Hematopoietic multipotent progenitor cell treated with erythropoietin and hydrocortisone succinate and interleukin-3 and kit ligand, for 15 days (in vitro differentiated cells): ENCODE results near the gene FGD4.
"Not testable (repeated sequence)": the region's sequence is repeated elsewhere in the genome, so short reads cannot be mapped to it uniquely, and the experiment has no call there.

Experiments
- DNase-seq: peaks from one replicate; pipeline ENCODE4 v3.0.0-alpha.2; 2015; ENCODE audit warnings: low spot score

The FGD4 gene

DNA sequence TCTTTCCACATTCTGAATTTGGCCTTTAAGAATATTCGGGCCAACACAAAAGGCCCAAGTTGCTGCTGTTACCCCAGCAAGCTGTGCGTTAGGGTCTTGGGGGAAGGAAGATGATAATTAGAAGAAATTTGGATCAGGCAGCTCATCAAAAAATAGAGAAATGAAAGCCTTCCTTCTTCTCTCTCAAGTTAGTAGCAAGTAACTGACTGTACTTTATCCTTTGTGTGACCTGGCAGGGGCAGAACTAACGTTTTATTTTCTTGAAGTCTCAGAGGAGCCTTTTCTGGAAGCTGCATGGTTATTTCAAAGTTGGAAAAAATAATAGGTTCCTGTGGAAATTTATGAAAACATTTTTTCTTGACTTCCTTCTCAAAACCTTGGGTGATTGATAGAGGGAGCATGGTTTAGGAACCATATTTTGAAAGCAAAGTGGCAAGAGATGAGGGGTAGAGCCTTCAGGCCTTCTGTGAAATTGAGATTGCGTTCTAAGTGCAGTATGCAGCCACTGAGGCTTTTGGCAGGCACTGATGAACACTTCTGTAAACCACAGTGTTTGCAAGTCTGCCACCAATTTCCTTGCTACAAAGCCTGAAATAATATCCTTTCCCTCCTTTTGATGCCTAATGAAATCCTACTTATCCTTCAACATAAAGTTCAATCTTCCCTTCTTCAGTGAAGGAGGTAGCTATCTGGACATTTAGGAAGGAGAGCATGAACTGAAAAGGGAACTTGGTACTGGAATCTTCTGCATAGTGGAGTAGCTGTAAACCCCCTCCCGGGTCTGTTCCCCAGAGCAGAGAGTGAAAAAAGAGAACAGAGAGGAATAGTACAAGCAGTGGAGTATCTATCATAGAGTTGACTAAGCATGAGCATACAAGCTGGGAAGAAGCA lies 123.2 kb downstream of the FGD4 start:
- no peak for DNase-seq

GRCh38 chr12:32525802-32526201 lies 126.4 kb downstream of the FGD4 start:
- not testable (repeated sequence) for DNase-seq

DNA sequence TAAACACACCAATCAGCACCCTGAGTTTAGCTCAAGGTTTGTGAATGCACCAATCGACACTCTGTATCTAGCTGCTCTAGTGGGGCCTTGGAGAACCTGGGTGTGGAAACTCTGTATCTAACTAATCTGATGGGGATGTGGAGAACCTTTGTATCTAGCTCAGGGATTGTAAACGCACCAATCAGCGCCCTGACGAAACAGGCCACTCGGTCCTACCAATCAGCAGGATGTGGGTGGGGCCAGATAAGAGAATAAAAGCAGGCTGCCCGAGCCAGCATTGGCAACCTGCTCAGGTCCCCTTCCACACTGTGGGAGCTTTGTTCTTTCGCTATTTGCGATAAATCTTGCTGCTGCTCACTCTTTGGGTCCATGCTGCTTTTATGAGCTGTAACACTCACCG lies 127.0 kb downstream of the FGD4 start:
- DNase-seq: not testable (repeated sequence)

GRCh38 chr12:32532422-32532821 lies 133.1 kb downstream of the FGD4 start:
- no peak for DNase-seq

DNA sequence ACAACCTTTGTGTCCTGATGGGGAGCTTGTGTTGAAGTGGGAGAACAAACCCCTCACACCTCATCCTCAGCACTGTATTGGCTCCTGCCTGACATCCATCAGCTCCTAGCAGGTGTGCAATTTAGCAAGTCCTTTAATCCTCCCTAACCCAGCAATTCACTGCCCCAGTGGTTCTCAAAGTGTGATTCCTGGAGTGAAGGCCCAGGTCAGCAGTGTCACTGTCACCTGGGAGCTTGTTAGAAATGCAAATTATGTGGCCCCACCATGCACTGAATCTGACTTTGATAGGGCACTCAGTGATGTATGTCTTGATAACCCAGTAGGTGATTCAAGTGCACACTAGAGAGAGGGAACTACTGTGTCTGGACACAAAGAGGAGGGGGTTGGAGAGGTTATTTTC lies 133.6 kb downstream of the FGD4 start:
- DNase-seq: no peak

DNA sequence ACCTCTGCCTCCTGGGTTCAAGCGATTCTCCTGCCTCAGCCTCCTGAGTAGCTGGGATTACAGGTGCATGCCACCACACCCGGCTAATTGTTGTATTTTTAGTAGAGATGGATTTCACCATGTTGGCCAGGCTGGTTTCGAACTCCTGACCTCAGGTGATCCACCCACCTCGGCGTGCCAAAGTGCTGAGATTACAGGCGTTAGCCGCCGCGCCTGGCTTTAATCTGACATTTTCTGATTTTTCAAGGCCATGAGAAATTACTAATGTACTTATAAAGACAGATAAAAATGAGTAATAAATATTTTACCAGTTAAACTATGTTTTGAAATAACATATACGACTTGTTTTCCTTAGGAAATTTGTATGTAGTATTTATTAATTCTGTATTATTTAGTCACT lies 134.1 kb downstream of the FGD4 start:
- DNase-seq: not testable (repeated sequence)

GRCh38 chr12:32533971-32534590 lies 134.7 kb downstream of the FGD4 start:
- DNase-seq: no peak

DNA sequence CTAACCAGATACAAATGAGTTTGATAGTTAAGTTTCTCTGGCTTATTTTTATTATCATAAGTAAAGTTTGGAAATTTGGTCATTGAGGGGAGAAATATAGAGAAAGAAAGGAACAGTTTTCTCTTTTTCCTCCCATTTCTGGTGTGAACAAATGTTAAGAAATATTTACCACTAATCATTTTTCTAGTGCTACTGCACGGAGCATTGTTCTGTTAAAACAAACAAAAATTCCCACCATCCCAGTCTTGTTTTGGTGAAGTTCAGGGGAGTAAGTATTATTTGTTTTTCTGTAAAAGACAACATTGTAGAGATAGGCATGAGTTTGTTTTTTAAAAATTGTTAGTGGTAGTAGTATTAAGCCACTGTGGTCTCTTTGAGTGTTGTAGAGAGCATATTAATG lies 135.3 kb downstream of the FGD4 start:
- DNase-seq: no peak

DNA sequence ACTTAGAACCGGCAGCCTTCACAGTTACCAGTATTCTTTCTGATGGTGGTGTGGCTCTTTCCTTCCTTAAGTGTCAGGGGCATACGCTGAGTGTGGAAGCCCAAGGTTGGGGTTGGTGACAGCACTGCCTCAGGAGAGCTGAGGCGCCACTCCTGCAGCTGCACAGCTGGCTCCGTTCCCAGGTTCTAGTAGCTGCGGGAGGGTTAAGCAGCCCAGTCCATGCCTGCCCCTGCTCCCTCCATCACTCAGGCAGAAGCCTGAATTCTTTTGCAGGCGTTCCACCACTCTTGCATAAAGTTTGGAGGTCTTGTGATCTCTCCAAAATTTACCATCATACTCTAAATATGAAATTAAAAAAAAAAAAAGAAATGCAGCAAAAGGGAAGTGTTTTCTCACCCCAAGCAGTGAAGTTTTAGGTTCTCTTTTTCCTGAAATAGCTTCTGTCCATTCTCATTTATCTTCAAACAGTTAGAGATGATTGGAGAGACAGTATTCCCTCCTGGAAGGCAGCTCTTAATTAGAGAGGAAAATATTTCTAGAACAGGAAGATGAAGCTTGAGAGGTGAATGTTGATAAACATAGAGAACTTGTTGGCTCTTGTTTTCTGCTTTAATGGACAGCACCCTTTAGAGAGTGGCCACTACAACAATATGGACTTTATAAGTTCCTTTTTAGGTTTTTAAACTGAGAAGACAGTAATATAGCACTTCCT lies 136.1 kb downstream of the FGD4 start:
- no peak for DNase-seq

DNA sequence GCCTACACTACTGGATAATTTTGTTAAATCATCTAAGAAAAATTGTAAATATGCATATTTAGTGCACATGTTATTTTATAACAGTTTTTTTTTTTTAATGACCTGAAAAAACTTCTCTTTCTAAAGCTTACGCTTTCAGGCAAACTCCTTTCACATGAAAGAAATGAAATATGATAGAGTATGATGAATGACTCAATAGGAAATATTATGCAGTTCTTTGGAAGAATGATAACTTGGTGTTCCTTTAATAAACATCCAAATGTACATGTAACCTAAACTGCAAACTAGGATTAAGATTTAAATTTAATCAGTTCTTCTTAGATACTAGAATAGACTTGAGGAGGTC lies 136.6 kb downstream of the FGD4 start:
- no peak for DNase-seq

- DNase-seq: no peak
Measured at GRCh38 chr12:32541754-32542374, 142.5 kb downstream of the FGD4 start.

DNA sequence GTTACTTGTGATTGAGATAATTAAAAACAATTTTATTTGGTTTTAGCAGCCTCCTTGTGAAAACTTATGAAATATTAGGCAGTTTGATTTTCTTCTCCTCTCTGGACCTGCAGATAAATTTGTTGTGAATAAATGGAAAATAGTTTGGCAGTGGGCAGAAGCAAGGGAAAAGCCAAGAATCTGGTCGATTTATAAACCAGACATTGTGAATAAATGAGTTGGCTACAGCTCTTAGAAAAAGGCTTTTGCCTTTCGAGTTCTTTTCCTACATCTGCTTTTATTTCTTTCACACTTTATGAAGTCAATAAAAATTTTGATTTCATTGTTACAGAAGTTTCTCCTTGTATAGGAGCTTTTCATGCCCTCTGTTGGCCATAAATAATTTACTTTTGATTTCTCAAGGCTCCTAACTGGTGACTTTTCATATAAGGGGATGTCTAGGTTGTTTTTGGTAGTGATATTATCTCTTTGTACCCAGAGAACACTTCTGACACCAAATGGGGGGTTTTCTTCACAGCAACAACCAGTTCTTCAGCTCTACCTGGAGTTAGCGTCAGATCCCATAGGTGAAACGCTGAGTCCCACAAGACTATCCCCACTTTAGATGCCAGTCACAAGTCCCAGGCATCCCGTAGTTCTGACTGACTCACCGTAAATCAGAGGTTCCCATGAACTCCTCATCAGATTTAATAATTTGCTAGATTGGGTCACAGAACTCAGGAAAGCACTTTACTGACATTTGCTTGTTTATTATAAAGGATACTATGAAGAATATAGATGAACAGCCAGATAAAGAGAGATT lies 143.3 kb downstream of the FGD4 start:
- no peak for DNase-seq

- no peak for DNase-seq
Measured at GRCh38 chr12:32544893-32545292, 145.5 kb downstream of the FGD4 start.

GRCh38 chr12:32545413-32545980 lies 146.1 kb downstream of the FGD4 start:
- no peak for DNase-seq

DNA sequence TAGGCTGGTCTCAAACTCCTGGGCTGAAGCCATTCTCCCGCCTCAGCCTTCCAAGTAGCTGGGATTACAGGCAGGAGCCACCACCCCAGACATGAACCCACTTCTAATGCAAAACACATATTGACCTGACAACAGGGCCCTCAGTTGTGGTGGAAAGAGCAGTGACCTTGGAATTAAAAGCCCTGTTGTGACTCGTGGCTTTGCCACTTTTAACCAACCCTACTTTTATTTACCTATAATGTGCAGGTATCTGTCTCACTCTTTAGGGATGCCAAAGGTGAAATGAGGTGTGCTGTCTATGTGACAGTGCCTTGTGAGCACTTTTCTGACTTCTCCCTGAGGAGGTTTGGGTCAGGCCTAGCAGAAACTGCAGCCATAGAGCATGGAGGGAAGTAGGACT lies 146.9 kb downstream of the FGD4 start:
- no peak for DNase-seq

DNA sequence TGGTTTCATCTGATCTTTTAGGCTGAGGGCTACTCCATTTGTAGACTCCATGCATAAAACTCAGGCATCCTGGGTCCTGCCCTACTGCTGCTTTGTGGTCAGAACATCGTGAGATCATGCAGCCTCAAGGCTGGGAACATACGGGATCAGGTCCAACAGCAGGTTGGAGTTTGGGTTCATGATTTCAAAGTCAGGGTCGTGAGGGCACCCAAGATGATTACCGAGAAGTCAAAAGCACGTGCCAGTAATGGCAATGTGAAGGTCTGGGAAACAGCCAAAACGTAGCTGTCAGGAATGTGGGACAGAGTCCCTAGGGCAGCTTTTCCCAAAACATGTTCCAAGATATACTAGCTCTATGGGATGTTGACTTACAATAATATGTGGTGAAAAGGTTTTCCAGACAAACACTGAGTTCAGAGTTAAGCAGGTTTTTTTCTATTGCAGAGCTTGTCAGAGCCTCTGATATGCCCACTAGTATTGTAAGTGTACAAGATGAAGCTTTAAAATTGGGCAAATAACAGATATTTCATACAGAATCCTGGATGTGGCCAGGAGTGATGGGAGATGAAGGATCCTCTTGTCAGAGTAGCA lies 149.4 kb downstream of the FGD4 start:
- no peak for DNase-seq

- no peak for DNase-seq
Measured at GRCh38 chr12:32549675-32550079, 150.3 kb downstream of the FGD4 start.

DNA sequence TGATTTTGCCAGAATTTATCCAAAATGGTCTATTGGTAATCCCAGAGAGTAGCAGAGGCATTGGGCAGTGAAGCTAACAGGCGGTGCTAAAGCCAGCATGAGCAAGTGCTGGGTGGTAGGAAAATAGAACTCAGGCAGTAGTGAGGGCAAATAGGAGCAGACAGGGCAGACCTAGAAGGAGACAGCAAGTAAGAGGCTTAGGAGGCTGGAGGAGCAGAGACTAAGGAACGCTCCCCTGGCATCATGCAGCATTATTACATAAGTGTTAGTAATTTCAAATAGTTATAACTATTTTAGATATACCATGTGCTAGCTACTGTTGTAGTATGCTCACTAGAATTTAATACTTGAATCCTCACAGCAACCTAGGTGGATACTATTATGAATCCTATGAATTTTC lies 151.7 kb downstream of the FGD4 start:
- no peak for DNase-seq

GRCh38 chr12:32558903-32559302 lies 159.5 kb downstream of the FGD4 start:
- no peak for DNase-seq

- no peak for DNase-seq
Measured at GRCh38 chr12:32559434-32559833, 160.1 kb downstream of the FGD4 start.

GRCh38 chr12:32560520-32560919 lies 161.2 kb downstream of the FGD4 start:
- no peak for DNase-seq
